GDM1 (cell line): ENCODE results near the gene LRP6.
"Not testable (repeated sequence)": the region's sequence is repeated elsewhere in the genome, so short reads cannot be mapped to it uniquely, and the experiment has no call there.

Source experiments
- DNase-seq: peaks from one replicate; lab custom pipeline; 2025; lab: John Stamatoyannopoulos, UW

Gene LRP6

DNA sequence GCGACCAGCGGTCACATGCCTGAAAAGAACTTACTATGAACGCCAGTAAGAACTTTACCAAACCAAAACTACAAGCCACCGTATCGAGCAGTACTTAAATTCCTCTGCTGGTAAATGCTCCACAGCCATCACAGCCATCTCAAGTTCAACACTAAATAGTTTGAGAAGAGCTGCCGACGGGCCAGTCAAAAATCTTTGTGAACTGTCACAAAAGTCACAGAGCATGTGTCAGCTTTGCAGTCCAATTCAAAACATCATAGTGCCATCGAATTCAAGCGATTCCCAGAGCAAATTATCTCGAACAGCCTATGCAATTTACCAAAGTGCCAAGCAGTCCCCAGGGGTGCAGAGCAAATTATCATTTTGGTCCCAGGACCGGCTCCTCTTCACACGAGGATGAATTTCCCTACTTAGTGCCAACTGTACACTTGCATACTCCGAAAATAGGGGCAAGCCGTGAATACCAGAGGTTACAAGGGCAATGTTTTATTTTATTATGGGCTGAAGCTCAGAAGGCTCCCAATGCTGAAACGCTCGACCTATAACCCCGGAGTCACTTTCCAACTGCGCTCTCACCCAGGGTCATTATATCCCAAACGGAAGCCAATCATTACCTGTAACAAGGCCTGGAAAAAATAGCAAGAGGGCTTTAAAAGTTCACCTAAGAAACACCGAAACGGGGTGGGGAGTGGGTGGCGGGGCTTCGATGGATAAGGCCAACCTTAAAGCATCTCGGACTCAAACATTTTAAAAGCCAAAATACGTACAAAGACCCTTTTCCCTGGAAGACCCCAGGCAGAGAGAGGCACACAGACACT, 1.1 kb downstream of the LRP6 start:
- no peak for DNase-seq

DNA sequence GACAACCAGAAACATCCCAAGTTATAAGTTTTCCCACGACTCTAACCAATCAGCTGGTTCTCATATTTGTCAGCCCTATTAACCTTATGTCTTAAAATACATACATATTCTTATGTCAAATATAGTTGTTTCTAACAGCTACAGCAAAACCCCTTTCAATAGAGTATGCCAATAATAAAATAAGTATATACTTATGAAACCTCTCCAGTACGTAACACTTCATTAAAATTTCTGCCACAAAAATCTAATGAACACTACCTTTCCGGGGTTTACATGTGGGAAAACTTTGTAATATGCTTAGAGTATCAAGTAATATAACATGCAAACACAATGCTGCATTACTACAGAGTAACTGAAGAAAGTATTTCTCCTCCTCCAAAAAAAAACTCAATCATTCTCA, 1.8 kb downstream of the LRP6 start:
- no peak for DNase-seq

DNA sequence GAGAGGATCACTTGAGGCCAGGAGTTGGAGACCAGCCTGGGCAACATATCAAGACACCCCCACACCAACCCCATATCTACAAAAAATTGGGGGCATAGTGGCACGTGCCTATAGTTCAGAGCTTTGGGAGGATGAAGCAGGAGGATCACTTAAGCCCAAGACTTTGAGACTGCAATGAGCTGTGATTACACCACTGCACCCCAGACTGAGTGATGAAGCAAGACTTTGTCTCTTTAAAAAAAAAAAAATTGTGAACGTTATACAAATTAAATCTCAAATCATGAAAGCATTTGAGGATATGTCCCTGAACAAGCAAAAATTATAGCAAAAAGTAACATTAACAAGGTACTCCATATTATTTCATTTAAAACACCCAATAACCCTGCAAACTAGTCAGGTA, 2.9 kb downstream of the LRP6 start:
- no peak for DNase-seq

DNA sequence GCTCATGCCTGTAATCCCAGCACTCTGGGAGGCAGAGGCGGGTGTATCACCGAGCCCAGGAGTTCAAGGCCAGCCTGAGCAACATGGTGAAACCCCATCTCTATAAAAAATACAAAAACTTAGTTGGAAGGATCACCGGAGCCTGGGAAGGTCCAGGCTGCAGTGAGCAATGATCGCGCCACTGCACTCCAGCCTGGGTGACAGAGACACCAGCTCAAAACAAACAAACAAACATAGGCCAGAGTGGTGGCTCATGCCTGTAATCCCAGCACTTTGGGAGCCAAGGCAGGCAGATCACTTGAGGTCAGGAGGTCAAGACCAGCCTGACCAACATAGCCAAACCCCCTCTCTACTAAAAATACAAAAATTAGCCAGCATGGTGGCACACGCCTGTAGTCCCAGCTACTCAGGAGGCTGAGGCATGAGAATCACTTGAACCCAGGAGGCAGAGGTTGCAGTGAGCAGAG, 10.5 kb downstream of the LRP6 start:
- not testable (repeated sequence) for DNase-seq

DNA sequence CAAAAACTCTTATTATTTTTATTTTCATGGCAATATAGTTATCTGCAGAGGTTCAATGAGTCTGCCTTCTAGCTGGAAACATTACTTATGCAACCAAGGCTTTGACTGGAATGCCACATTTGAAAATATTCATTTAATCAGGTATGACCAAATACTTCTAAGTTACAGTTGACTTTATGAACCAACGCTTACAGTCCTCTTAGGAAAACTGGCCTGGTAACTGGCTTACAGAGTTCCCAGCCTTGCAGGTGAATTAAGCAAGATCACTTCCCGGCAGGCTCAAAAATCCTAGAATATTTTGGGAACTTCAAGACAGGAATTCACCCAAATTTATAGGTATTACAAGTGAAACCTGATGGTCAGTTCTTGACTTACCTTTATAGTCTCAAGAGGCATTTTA, 12.3 kb downstream of the LRP6 start:
- no peak for DNase-seq

DNA sequence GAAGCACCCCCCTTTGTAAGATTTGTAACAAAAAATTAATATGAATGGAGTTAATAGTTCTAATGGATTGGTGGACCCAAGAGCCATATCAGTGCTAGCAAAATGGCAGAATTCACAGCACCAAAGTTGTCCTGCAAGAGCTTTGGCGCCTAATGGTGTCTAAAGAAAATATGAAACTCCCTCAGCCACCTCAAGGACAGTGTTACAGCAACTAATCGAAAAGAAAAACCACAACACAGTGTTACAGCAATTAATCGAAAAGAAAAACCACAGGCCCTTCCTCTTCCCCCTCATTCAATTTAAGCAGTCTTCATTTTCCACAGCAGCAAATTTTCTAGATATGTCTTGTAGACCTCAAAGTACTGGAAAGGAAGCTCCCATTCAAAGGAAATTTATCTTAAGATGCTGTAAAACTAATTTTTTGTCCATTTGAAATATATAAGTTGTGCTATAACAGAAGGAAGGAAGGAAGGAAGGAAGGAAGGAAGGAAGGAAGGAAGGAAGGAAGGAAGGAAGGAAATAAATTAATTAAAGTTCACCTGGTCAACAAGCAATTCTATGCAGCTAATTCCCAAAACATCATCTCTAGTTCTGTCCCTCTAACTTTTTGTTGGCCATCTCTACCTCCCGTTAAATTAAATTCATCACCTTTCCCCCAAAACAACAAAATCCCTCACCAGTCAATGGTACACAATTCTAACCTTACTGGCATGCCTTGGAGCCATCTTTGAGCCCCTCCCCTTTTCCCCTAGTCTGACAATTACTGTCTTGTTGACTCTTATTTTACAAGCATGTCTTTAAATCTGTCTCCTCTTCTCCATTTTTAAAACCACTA, 17.4 kb downstream of the LRP6 start:
- no peak for DNase-seq

DNA sequence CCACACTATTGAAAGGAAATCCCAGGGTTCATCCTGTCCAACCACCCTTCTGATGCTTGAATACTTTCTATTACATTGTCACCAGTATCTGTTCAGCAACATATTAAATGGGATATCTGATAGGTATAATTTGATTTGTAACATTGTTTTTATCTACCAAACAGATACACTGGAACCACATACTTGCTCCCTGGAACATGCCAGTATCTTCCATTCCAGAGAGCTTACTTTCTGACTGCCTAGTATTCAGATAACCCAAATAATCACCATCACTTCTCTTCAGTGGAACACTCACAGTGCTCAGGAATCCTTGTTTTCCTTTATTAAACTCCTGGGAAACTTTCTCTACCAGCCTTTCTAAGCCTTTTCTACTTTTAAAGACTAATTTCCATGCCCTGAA, 19.3 kb downstream of the LRP6 start:
- DNase-seq, result no peak

DNA sequence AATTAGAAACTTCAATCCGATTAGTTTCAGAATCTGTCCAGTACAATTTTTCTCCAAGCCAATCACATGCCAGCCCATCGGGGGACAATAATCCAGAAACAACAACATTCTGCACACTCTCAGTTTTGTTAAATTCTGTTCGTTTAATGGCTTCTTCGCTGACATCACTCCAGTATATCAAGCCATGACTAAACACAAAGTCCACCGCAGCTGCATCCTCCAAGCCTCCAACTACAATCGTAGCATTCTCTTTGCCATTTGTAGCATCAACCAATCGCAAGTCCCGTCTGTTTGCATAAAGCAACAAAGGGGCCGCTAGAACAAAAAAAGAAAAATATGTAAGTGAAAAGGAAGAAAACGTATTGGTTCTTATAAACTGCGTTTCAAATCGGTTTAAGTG, 22.5 kb downstream of the LRP6 start:
- no peak for DNase-seq

DNA sequence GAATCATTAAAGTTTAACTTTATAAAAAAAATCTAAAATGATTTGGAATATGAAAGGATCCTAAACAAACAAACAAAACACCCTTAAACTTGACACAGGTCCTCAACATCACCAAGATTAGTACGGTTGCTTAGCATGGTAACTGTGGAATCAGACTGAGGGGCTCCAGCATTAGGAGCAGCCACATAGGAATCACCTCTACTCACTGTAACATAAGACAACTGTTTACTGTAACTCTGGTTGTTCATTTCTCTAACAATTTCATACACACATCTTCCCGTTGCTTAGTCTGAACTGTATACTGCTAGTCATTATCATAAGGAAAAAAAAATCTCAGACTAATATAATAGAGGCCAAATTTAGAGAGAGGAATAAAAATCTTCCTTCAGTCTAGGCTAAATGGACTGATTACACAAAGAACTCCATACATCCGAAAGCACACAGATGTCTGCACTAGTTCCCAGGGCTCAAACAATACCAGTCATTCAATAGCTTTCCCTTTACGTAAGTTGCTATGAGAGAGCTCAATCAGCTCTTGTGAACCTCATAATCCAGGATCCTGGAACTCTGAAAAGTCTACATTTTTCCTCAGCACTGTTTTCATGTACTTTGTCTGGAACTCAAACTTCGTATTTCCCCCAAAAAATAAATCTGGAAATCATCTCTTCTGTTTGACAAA, 26.0 kb downstream of the LRP6 start:
- DNase-seq, result no peak

DNA sequence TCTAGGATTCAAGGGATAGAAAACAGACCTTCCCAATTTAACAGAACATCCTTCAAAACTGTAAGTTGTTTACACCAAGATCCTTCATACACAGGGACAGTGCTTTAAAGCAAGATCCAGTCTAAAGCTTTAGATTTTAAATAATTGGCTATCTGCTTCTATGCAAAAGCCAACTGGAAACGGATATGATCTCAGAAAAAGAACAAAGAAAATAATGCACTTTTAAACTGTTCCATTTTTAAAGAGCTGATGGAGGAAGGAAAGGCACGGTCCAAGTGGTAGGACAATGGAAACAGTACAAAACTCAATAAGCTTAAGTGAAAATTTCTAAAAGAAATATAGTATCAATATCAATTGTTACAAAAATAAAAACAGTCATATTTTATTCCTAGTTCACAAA, 27.7 kb downstream of the LRP6 start:
- no peak for DNase-seq

DNA sequence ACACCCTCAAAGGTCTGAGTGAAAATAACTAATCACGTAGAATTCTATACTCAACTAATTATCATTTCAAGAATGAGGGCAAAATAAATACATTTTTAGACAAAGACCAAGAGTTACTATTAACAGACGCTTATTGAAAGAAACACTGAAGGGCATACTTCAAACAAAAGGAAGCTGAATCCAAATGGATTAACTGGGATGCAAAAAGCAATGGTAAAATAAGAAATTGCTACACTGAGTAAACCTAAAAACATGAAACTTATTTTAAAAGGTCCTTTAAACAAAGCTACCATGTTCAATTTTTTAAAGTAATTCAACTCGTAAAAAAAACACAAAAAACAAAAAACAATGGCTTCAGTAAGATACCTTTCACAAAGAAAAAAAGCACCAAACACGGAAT, 28.2 kb downstream of the LRP6 start:
- DNase-seq, result no peak

DNA sequence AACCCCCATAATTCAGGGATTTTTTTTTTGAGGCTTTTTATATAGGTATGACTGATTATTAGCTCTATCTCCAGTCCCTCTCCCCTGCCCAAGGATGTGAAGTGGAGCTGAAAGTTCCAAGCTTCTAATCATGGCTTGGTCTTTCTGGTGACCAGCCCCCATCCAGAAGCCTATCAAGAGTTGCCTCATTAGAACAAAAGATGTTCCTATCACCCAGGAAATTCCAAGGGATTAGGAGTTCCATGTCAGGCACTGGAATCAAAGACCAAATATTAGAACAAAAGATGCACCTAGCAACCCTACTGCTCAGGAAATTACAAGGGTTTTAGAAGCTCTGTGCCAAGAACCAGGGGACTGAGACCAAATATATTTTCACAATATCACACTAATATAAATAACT, 29.9 kb downstream of the LRP6 start:
- DNase-seq, result no peak

DNA sequence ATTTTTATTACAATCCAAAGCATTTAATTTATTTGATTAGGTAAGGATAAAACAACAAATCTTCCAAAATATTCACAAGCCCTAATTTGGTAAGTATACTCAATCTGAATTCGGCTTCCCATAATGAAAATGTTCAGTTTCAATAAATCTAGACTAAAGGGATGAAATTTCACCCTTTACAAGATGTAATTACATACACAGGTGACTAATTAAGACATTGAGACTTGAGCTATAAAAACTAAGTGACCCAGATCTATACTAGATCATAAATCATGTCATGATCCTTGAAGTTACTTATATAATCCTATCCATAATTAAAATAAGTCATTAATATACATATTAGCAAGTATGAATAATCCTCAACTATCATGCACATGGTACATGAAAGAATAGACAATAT, 36.6 kb downstream of the LRP6 start:
- DNase-seq, result no peak

DNA sequence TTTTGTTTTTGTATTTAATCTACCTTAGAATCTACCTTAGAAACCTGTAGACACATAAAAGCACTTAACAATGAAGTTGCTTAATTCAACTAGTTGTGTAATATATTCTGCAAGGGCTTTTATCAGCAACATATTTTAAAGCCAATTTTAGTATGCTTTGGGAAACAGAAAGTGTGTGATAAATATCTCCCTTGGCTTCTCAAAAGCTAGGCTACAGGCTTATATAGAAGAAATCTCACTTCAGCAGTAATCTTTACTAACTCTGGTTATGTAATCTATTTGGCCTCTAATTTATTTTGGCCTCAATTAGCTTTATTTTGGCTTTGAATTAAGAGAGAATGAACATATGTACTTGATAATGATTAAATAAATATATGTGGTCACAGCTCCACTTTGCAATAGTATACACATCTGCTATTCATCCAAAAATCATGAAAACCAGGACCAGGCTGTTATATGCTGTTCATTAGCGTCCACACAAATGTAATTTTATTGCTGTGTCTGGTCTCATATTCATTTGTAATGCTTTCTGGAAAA, 37.2 kb downstream of the LRP6 start:
- DNase-seq, result no peak

DNA sequence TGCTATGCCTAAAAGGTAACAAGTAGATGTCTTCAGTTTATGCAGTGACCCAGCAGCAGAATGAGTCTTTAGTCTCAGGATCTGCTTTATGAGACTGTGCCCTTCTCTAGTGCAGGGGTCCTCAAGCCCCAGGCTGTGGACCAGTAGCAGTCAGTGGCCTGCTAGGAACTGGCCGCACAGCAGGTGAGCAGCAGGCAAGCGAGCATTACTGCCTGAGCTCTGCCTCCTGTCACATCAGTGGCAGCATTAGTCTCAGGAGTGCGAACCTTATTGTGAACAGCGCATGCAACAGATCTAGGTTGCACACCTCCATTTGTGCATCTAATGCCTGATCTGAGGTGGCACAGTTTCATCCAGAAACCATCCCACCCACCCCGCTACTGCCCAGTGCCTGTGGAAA, 38.4 kb downstream of the LRP6 start:
- no peak for DNase-seq

DNA sequence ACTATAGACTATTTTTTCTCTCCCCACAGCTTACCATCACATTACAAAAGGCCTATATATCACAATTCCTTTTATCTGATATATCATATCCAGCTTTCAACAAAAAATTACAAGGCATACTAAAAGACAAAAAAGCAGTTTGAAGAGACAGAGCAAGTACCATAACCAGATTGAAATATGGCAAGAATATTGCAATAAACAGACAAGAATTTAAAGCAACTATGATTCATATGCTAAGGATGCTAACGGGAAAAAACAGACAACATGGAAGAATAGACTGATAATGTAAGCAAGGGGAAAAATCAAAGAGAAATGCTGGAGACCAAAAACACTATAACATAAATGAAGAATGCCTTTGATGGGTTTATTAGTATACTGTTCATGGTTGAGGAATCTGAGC, 40.7 kb downstream of the LRP6 start:
- DNase-seq, result no peak

DNA sequence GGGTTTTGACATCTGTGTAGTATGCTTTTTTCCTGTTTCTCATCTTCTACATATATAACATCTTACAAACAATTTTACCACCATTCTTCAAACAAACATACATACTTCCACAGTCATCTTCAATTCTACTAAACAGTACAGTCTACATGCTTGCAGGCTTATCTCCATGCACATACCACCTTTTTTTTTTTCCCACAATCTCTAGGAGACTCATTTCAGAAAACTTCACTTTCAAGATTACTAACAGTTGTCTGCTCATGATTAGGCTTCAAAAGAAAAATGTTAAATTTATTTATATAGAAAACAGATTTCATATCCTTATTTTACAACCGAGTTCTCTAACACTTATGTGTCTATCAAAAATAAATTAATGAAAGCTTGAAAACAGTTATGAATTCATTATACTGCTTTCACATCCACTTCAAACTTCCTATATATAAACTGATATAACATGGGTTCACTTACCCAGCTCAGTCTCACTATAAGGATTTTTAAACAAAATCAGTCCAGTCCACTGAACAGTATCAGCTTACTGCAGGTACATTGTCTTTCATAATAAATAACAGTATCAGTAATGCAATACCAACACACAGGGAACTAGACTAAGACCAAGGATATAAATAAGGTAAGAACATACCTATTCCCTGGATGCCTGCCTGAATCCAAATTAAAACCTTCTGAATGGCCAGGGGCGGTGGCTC, 42.5 kb downstream of the LRP6 start:
- no peak for DNase-seq

DNA sequence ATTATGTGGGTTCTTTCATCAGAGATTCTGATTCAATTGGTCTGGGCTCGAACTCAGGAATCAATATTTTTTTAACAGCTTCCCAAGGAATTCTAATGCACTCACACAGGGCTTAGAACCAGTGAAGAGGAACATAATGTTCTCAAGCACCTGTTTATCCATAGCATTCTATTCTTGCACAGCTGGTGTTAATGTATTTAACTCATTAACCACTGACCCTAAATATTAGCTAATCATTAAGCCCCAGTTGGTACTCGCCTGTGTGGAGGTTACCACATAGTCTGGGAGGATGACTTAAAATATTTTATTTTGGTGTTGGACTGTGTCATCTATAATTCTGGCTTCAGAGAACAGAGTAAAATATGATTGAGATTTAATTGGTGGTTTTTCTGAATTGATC, 45.3 kb downstream of the LRP6 start:
- DNase-seq, result no peak

DNA sequence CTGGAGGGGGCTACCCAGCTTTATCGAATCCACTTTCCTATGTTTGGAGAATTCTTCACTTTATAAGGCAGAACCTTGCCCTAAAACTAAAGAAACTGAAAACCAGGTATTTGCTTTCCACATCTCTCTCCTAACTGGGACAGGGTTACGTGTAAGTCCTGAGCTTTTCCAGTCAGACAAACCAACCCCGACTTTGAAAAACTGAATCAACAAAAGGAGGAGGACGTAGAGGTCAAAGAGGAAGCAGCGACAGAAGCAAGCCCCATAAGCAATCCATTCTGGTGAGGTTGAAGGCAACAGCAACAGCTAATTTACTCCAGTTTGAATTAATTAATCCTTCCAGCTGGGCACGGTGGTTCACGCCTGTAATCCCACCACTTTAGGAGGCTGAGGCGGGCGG, 47.2 kb downstream of the LRP6 start:
- no peak for DNase-seq

DNA sequence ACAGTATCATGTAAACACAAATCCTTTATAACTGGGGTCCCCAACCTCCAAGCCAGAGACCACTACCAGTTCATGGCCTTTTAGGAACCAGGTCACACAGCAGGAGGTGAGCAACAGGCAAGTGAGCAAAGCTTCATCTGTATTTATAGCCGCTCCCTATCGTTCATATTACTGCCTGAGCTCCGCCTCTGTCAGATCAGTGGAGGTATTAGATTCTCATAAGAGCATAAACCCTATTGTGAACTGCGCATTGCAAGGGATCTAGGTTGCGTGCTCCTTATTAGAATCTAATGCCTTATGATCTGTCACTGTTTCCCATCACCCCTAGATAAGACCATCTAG, 49.9 kb downstream of the LRP6 start:
- no peak for DNase-seq

DNA sequence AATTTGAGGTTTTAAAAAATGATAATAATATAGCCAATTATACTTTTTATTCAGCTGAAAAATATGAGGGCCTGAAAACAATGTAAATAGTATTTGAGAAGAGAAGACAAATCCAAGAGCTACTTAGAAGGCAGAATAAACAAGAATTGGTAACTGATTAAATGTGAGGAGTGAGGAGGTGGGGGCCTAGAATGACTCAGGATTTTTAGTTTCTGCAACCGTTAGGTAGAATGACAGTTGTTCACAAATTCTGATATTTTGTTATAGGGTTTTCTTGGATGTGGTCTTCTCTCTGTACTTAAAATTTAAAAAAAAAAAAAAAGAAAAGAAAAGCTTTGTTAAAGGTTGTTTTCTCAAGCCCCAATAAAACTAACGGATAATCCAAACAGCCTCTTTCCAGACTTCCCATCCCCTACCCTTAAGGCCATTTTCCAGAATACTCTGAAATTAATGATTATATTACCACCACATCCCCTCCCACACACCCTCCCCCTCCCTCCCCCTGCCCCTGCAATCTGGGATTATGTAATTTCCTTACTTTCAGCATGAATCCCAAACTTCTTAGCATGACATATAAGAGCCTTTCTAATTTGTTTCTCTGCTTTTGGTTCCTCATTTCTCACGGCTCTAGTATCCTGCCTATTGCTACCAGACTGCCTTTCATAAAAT, 50.4 kb downstream of the LRP6 start:
- DNase-seq, result no peak
